ENCODE results near the gene ASPSCR1.

ASPSCR1 gene

DNA sequence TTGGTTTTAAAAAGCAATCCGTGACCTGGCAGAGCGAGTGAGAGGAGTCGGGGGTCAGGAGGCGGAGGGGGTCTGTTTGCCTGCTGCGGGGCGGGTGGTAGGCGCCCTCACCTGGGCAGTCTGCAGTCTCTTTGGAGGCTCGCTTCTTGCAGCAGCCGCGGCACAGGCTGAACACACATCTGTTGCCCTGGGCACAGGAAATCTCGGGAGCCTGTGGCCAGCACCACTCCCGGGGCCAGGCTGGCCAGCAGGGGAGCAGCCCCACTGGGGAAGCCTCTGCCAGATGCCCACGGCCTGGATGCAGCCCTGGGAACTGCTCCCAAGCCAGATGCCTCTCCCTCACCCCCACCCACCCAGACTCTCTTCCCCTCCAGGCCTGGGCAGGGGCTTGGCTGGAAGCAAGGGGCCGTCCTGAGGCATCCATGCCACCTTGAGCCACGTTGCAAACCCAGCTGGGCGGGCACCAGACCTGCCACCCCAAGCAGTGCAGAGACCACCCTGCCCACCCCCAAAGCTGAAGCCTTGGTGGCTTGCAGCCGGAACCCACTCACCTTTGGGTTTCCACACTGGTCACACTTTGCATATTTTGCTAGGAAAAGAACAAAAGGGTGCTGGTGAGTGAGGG is 80.9 kb downstream of the ASPSCR1 start:
- no peak for DNase-seq (ENCODE audit: low read depth)
- TF ChIP-seq, protein P1, sequence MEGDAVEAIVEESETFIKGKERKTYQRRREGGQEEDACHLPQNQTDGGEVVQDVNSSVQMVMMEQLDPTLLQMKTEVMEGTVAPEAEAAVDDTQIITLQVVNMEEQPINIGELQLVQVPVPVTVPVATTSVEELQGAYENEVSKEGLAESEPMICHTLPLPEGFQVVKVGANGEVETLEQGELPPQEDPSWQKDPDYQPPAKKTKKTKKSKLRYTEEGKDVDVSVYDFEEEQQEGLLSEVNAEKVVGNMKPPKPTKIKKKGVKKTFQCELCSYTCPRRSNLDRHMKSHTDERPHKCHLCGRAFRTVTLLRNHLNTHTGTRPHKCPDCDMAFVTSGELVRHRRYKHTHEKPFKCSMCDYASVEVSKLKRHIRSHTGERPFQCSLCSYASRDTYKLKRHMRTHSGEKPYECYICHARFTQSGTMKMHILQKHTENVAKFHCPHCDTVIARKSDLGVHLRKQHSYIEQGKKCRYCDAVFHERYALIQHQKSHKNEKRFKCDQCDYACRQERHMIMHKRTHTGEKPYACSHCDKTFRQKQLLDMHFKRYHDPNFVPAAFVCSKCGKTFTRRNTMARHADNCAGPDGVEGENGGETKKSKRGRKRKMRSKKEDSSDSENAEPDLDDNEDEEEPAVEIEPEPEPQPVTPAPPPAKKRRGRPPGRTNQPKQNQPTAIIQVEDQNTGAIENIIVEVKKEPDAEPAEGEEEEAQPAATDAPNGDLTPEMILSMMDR (conservative IDR thresholded peaks at IDR 0.05; ENCODE audit: control insufficient read depth, insufficient read depth, low read depth, low read length) = no peak

DNA sequence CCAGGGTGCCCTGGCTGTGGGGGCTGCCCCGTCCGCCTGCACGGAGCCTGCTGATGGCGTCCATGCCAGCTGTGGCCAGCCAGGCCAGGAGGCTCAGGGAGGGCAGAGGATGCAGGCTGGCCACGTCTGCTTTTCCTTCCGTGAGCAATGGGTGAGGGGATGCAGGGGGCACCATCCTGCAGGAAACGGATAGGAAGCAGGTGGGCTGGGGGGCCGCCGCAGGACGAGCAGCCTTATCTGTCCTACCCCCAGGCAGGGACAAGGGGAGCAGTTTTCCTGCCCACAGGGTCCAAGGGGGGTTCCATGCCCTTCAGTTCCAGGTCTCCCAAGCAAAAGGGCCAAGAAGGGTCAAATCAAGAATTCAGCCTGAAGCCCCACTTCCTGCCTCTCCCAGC is 81.4 kb downstream of the ASPSCR1 start:
- DNase-seq (ENCODE audit: low read depth) = no peak

More for the DNA sequence above, 80.9 kb downstream of the ASPSCR1 start:
- H3K4me3 ChIP-seq (ENCODE audit: control insufficient read depth, low read depth, low read length) = no peak overlapping the region

DNA sequence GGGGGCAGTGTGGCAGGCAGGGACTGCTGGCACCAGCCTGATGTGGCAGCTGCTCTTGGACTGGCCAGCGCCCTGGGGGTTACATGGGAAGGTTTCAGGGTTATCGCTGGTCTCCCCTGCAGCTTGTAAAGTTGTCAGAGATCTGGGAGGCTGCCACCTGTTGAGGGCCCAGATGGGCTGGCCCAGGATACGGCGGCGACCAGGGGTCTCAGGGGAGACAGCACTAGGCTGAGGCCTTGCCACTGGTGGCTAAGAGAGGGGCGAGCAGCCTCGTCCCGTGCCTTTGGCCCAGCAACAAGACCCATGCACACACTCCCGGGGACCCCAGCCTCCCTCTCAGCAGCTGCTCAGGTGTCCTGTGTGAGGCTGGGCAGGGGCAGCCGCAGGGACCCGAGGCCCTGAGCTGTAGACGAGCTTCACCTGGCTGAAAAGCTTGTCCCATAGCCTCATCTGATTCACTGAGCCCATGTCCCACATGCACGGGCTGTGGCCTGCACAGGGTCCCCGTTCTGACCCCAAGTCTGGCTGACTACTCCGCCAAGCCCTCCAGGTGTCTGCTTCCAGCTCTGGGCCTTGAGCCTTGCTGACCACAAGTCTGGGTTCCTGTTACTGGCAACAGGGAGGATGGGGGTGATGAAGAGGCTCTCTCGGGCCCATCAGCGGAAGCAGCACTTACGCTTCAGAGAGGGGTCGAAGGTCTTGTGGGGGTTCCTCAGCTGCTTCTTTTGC is 82.0 kb downstream of the ASPSCR1 start:
- TF ChIP-seq, protein P1 (conservative IDR thresholded peaks at IDR 0.05; ENCODE audit: control insufficient read depth, insufficient read depth, low read depth, low read length) = no peak
- no peak overlapping the region for H3K4me3 ChIP-seq (ENCODE audit: control insufficient read depth, low read depth, low read length)
- no peak for DNase-seq (ENCODE audit: low read depth)

More for the DNA sequence above, 81.4 kb downstream of the ASPSCR1 start:
- TF ChIP-seq, protein P1 (conservative IDR thresholded peaks at IDR 0.05; ENCODE audit: control insufficient read depth, insufficient read depth, low read depth, low read length) = no peak
- H3K4me3 ChIP-seq (ENCODE audit: control insufficient read depth, low read depth, low read length) = no peak overlapping the region

DNA sequence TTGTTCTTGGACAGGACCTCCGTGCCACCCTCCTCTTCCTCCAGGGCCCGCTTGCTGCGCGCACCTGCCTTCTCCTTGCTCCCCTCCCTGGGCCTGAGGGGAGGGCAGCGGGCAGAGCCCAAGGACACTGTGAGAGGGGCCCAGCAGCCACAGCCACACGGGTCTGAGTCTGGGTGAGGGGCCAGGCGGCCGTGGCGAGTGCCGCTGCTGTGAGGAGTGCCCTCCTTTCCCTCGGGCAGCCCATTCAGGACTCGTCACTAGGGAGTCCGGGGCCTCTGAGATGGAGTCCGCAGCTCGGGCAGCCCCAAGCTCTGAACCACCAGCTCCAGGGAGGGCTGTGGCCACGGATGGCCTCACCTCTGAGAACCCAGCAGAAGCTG is 82.6 kb downstream of the ASPSCR1 start:
- DNase-seq (ENCODE audit: low read depth) = no peak
- TF ChIP-seq, protein P1 (conservative IDR thresholded peaks at IDR 0.05; ENCODE audit: control insufficient read depth, insufficient read depth, low read depth, low read length) = no peak
- no peak overlapping the region for H3K4me3 ChIP-seq (ENCODE audit: control insufficient read depth, low read depth, low read length)

DNA sequence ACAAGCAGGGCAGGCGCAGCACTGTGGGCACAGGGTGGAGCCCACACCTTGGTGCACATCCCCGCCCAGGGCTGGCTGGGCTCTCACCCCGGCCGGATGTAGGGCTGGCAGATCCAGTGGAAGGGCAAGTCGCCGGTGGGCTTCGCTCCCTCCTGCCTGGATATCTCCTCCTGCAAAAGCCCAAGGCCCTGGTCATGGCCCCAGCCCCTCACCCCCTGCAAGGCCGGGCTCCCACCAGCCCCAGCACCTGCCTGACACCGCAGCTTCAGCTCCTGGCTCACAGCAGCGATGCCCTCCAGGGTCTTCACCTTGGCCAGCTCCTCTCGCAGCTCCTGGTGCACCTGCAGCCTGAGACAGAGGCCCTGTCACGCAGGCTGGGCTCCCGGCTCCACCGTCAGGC is 83.2 kb downstream of the ASPSCR1 start:
- TF ChIP-seq, protein P1 (conservative IDR thresholded peaks at IDR 0.05; ENCODE audit: control insufficient read depth, insufficient read depth, low read depth, low read length) = no peak
- no peak overlapping the region for H3K4me3 ChIP-seq (ENCODE audit: control insufficient read depth, low read depth, low read length)
- DNase-seq (ENCODE audit: low read depth) = no peak

DNA sequence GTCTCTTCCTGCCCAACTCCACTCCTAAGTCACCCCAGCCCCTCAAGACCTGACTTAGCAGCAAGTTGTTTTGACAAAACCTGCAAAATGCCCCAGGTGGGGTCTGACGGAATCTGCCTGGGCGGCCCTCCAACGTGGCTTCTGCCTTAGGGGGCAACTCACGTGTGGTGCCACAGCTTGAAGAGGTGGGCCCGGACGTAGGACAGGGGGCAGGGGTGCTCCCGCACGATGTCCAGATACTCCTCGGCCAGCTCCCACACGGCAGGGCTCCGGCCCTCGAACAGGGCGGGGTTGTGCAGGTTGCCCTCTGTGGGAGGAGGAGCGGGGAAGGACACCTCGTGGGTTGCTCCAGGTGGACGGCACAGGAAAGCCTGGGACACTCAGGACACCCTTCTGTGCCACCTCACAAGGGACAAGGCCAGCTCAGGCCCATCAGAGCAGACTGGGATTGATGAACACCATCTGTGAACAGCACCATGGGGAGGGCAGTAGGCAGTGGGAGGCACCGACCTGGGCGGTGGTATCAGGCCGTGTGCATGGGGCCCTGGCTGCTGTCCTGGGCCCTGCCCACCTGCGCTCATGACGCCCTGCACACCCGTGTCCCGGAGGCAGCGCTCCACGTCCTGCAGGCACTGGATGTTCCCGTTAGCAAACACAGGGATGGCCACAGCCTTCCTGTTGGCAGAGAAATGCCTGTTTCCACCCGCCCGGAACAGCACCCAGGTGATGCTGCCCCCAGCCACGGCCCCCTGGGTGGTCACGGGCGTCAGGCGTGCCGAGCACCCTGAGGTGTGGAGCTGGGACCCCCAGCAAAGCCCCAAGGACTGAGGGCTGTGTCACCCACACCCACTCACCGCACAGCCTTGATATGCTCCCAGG is 83.9 kb downstream of the ASPSCR1 start:
- no peak overlapping the region for H3K4me3 ChIP-seq (ENCODE audit: control insufficient read depth, low read depth, low read length)
- TF ChIP-seq, protein P1 (conservative IDR thresholded peaks at IDR 0.05; ENCODE audit: control insufficient read depth, insufficient read depth, low read depth, low read length) = no peak
- no peak for DNase-seq (ENCODE audit: low read depth)
